A673 (cell line): Measurements from ENCODE around the gene DENND6B.

ENCODE experiments used
- EZH2 ChIP-seq: fragments of 200-600 bp; sonication (generic); IDR thresholded peaks from 2 replicates; pipeline ENCODE4 v1.6.1; 2017; ENCODE audit warnings: borderline replicate concordance, low read depth, mild to moderate bottlenecking, mixed read lengths, antibody characterized with exemption, low read length; ENCODE audit not compliant: poor library complexity, severe bottlenecking
- TF ChIP-seq, protein P1 (sequence below): fragments of 300-800, 200-600 bp; sonication (generic); conservative IDR thresholded peaks from 2 replicates; pipeline ENCODE4 v1.5.1; 2017; ENCODE audit warnings: low read depth, mild to moderate bottlenecking, antibody characterized with exemption, low read length, moderate library complexity, mixed read lengths

DNA sequence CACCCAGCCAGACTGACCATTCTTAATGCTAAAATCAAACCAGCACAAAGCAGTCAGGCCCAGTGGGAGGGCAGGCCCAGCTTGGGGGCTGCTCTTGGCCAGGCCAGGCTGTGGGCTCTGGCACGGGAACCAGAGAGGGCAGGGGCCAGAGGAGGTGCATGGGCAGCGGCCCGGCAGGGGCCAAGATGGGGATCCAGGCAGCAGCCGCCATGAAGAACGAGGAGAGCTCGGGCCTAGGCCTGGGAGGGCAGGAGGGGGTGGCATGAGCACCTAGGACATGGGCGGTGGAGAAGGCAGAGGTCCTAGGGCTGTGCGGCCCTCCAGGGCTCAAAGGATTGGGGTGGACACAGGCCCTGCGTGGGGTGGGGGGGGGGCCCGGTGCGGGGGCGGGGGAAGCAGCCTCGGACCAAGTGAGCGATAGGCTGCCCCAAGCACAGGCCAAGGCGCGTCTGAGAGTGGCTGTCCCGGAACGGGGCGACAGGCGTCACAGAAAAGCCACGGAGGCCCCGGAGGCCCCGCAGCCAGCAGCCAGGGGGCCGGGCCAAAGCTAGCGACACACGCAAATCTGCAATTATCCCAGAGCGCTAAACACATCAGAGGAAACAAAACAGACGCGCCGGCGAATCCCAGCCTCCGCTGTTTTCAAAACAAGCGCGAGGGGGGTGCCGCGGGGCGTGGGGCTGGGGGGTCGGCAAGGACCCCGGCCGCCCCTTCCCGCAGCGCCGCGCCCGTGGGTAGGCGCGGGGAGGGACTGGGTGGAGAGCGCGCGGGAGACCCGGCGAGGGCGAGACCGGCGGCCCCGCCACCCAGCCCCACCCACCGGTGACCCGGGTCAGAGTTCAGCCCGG, 27.7 kb downstream of the DENND6B start:
- TF ChIP-seq, protein P1, sequence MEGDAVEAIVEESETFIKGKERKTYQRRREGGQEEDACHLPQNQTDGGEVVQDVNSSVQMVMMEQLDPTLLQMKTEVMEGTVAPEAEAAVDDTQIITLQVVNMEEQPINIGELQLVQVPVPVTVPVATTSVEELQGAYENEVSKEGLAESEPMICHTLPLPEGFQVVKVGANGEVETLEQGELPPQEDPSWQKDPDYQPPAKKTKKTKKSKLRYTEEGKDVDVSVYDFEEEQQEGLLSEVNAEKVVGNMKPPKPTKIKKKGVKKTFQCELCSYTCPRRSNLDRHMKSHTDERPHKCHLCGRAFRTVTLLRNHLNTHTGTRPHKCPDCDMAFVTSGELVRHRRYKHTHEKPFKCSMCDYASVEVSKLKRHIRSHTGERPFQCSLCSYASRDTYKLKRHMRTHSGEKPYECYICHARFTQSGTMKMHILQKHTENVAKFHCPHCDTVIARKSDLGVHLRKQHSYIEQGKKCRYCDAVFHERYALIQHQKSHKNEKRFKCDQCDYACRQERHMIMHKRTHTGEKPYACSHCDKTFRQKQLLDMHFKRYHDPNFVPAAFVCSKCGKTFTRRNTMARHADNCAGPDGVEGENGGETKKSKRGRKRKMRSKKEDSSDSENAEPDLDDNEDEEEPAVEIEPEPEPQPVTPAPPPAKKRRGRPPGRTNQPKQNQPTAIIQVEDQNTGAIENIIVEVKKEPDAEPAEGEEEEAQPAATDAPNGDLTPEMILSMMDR, result no peak
- no peak for TF ChIP-seq EZH2
